SK-N-SH (cell line): ENCODE results near the gene GRM7. TPM values are rescaled to one million over a fixed set of nuclear protein-coding genes. Genes with fewer than 3 reads are reported as not detected.

Experiments
- CTCF ChIA-PET: fragments of 300-600, 350-600 bp; formaldehyde crosslinking; extraction: SDS; loops from one replicate; lab custom pipeline; 2021; lab: Yijun Ruan, JAX
- POLR2A ChIA-PET: fragments of 350-600 bp; sonication (Branson Sonifier 250); formaldehyde crosslinking; extraction: SDS; loops from one replicate; lab custom pipeline; 2020; ENCODE audit warnings: antibody characterized with exemption, inconsistent platforms; lab: Yijun Ruan, JAX
- DNase-seq: peaks from one replicate; pipeline ENCODE4 v3.0.0; 2012
- H2AFZ ChIP-seq: fragments of 200-600 bp; sonication (generic); 2 replicates; pipeline ENCODE4 v1.8.1; 2016; ENCODE audit warnings: antibody characterized with exemption, mild to moderate bottlenecking, low read depth
- H3F3A ChIP-seq: fragments of 200-600 bp; sonication (generic); replicated peaks from 2 replicates; pipeline ENCODE3; 2016; ENCODE audit warnings: antibody characterized with exemption, mild to moderate bottlenecking; ENCODE audit not compliant: insufficient read depth
- H3K27ac ChIP-seq, 2 experiments: fragments of 200-500 bp in 1 of 2; fragments of 200-600 bp in 1 of 2; sonication (Bioruptor generic) in 1 of 2; sonication (generic), shearing (Covaris generic) in 1 of 2; 2 replicates each; pipeline versions ENCODE4 v1.5.1 to v1.6.1; 2014 to 2016; ENCODE audit warnings: low read depth in 2 of 2, inconsistent platforms in 1 of 2, low read length in 1 of 2, mild to moderate bottlenecking in 1 of 2, mixed read lengths in 1 of 2
- H3K27me3 ChIP-seq: fragments of 200-600 bp; sonication (generic), shearing (Covaris generic); 2 replicates; pipeline ENCODE4 v1.6.1; 2016; ENCODE audit warnings: mixed run types; ENCODE audit not compliant: insufficient read depth
- H3K36me3 ChIP-seq, 2 experiments: fragments of 200-500 bp in 1 of 2; fragments of 200-600 bp in 1 of 2; sonication (Bioruptor generic) in 1 of 2; sonication (generic) in 1 of 2; replicated peaks in 1 of 2; 2 replicates each; pipeline versions ENCODE3 to v1.5.1; 2014 to 2016; ENCODE audit warnings: low read length in 1 of 2, mild to moderate bottlenecking in 1 of 2; ENCODE audit not compliant: insufficient read depth in 2 of 2, control insufficient read depth in 1 of 2
- H3K4me1 ChIP-seq, 2 experiments: fragments of 200-500 bp in 1 of 2; fragments of 200-600 bp in 1 of 2; sonication (Bioruptor generic) in 1 of 2; sonication (generic), shearing (Covaris generic) in 1 of 2; 2 replicates each; pipeline versions ENCODE4 v1.5.1 to v1.6.1; 2014 to 2016; ENCODE audit warnings: low read depth in 1 of 2, low read length in 1 of 2, mixed run types in 1 of 2; ENCODE audit not compliant: insufficient read depth in 2 of 2, control insufficient read depth in 1 of 2
- H3K4me2 ChIP-seq: fragments of 200-600 bp; sonication (generic), shearing (Covaris generic); 2 replicates; pipeline ENCODE4 v1.6.1; 2017; ENCODE audit warnings: mixed run types
- H3K4me3 ChIP-seq, 2 experiments: fragments of 200-500 bp in 1 of 2; fragments of 200-600 bp in 1 of 2; sonication (Bioruptor generic) in 1 of 2; sonication (generic), shearing (Covaris generic) in 1 of 2; 2 replicates each; pipeline versions ENCODE4 v1.5.1 to v1.8.1; 2014 to 2016; ENCODE audit warnings: low read depth in 2 of 2, inconsistent platforms in 1 of 2, low read length in 1 of 2, mild to moderate bottlenecking in 1 of 2, mixed read lengths in 1 of 2, moderate library complexity in 1 of 2
- H3K79me2 ChIP-seq: fragments of 200-600 bp; sonication (generic); 2 replicates; pipeline ENCODE4 v1.8.1; 2017; ENCODE audit warnings: mild to moderate bottlenecking; ENCODE audit not compliant: insufficient read depth
- H3K9ac ChIP-seq: fragments of 200-600 bp; sonication (generic); 2 replicates; pipeline ENCODE4 v1.6.1; 2017; ENCODE audit warnings: mixed run types
- H3K9me2 ChIP-seq: fragments of 200-600 bp; sonication (generic); 2 replicates; pipeline ENCODE4 v1.6.1; 2017; ENCODE audit warnings: mixed run types
- H3K9me3 ChIP-seq: fragments of 200-600 bp; sonication (generic); 2 replicates; pipeline ENCODE4 v1.6.1; 2017; ENCODE audit warnings: mixed run types, mild to moderate bottlenecking, moderate library complexity
- H4K20me1 ChIP-seq: fragments of 200-600 bp; sonication (generic); 2 replicates; pipeline ENCODE4 v1.6.1; 2017; ENCODE audit warnings: mild to moderate bottlenecking, mixed run types; ENCODE audit not compliant: insufficient read depth
- EP300 ChIP-seq, 2 experiments: IDR thresholded peaks; 2 replicates each; pipeline versions ENCODE4 v1.4.0 to v1.6.1; 2012; ENCODE audit warnings: borderline replicate concordance in 1 of 2, low read depth in 1 of 2, low read length in 1 of 2
- EZH2phosphoT487 ChIP-seq: fragments of 200-600 bp; sonication (generic); IDR thresholded peaks from 2 replicates; pipeline ENCODE4 v1.6.1; 2017; ENCODE audit warnings: low read depth, mixed run types, mild to moderate bottlenecking, antibody characterized with exemption, moderate library complexity, borderline replicate concordance
- FOSL2 ChIP-seq: IDR thresholded peaks from 2 replicates; pipeline ENCODE4 v1.4.0; 2012; ENCODE audit warnings: low read depth, mild to moderate bottlenecking, moderate library complexity, borderline replicate concordance
- FOXM1 ChIP-seq: IDR thresholded peaks from 2 replicates; pipeline ENCODE4 v1.4.0; 2012; ENCODE audit warnings: low read depth, mild to moderate bottlenecking
- GABPA ChIP-seq: IDR thresholded peaks from 2 replicates; pipeline ENCODE4 v1.4.0; 2012; ENCODE audit warnings: low read depth, mild to moderate bottlenecking
- JUND ChIP-seq: IDR thresholded peaks from 2 replicates; pipeline ENCODE4 v1.4.0; 2012
- MEF2A ChIP-seq: IDR thresholded peaks from 2 replicates; pipeline ENCODE4 v1.4.0; 2012; ENCODE audit warnings: low read depth, borderline replicate concordance
- NFIC ChIP-seq: IDR thresholded peaks from 2 replicates; pipeline ENCODE4 v1.4.0; 2012; ENCODE audit warnings: borderline replicate concordance
- NRF1 ChIP-seq: IDR thresholded peaks from 2 replicates; pipeline ENCODE4 v1.6.1; 2012; ENCODE audit warnings: low read depth, mild to moderate bottlenecking, low read length
- RCOR1 ChIP-seq: fragments of 150-350 bp; IDR thresholded peaks from 2 replicates; pipeline ENCODE4 v1.6.1; 2017; ENCODE audit warnings: antibody characterized with exemption, low read length
- RFX5 ChIP-seq: IDR thresholded peaks from 2 replicates; pipeline ENCODE4 v1.6.1; 2012; ENCODE audit warnings: mild to moderate bottlenecking, improper control_type of control experiment, low read length
- RXRA ChIP-seq: IDR thresholded peaks from 2 replicates; pipeline ENCODE4 v1.4.0; 2012; ENCODE audit warnings: low read depth, mild to moderate bottlenecking, borderline replicate concordance
- SIN3A ChIP-seq: IDR thresholded peaks from 2 replicates; pipeline ENCODE4 v1.6.1; 2012; ENCODE audit warnings: low read depth, mild to moderate bottlenecking, low read length, moderate library complexity, borderline replicate concordance
- SMC3 ChIP-seq: IDR thresholded peaks from 2 replicates; pipeline ENCODE4 v1.6.1; 2012; ENCODE audit warnings: low read depth, low read length, improper control_type of control experiment
- TCF12 ChIP-seq: IDR thresholded peaks from 2 replicates; pipeline ENCODE4 v1.4.0; 2012
- WGBS: methylation state at CpG from one replicate; pipeline ENCODE4 v1.1.6; 2017; ENCODE audit warnings: low lambda C conversion rate; 5-methylcytosine and 5-hydroxymethylcytosine counted together
- polyA plus RNA-seq, 3 experiments: library from polyadenylated mRNA; depleted of rRNA; stranded (reverse); fragments of >200 nt; gene quantifications; 2 replicates each; pipeline ENCODE4 v1.2.3, GENCODE V29; 2012
- TF ChIP-seq, protein P1 (sequence below): IDR thresholded peaks from 2 replicates; pipeline ENCODE4 v1.4.0; 2012; ENCODE audit warnings: low read depth, borderline replicate concordance
- TF ChIP-seq, protein P2 (sequence below): IDR thresholded peaks from 2 replicates; pipeline ENCODE4 v1.4.0; 2012; ENCODE audit warnings: low read depth
- TF ChIP-seq, protein P3 (sequence below): fragments of 150-350 bp; IDR thresholded peaks from 2 replicates; pipeline ENCODE4 v1.6.1; 2016; ENCODE audit warnings: mild to moderate bottlenecking, low read depth, low read length
- TF ChIP-seq, protein P4 (sequence below): IDR thresholded peaks from 2 replicates; pipeline ENCODE4; 2012
- TF ChIP-seq, protein P5 (sequence below): fragments of 200-600 bp; sonication (generic); IDR thresholded peaks from 2 replicates; pipeline ENCODE4 v1.6.1; 2017; ENCODE audit warnings: antibody characterized with exemption, mild to moderate bottlenecking, moderate library complexity
- TF ChIP-seq, protein P6 (sequence below): IDR thresholded peaks from 2 replicates; pipeline ENCODE4 v1.4.0; 2012; ENCODE audit warnings: low read depth, borderline replicate concordance

GRM7 gene
- polyA plus RNA-seq, 1 of the 3 experiments (the other 2 are of a cell fraction), result 0.03 TPM

DNA sequence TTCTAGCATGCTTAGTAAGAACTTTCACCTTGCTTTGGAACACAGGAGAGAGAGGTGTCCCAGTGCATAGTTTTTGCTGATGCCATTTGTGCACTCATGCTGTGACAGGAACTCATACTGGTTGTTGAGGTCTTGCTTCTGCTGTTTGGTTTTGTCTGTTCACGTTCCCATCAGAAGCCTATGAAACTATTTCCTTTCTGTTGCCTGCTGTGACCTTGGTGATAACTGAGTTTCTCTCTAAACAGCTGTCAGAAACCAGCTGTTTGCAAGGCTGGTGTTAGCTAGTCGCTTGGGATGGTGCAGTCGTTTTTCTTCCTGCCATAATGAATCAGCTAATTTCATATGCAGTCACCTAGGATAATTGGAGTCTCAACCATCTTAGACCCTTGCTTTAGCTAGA is 724.1 kb downstream of the GRM7 start:
- Histone ChIP-seq H3K4me1 (no peaks in the 10 kb centered on the region), H3K79me2 (no peaks in the 10 kb centered on the region), H3K9me3 (no peaks in the 10 kb centered on the region; the same call in 1 of the 2 replicates)
- TF ChIP-seq, protein P1, sequence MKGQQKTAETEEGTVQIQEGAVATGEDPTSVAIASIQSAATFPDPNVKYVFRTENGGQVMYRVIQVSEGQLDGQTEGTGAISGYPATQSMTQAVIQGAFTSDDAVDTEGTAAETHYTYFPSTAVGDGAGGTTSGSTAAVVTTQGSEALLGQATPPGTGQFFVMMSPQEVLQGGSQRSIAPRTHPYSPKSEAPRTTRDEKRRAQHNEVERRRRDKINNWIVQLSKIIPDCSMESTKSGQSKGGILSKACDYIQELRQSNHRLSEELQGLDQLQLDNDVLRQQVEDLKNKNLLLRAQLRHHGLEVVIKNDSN, result no peak
- TF ChIP-seq GABPA (no peak), SMC3 (no peak), NFIC (no peak), RCOR1 (no peak), NRF1 (no peak), TCF12 (no peak), RFX5 (no peak), JUND (no peak), FOSL2 (no peak), RXRA (no peak)
- TF ChIP-seq, protein P2, sequence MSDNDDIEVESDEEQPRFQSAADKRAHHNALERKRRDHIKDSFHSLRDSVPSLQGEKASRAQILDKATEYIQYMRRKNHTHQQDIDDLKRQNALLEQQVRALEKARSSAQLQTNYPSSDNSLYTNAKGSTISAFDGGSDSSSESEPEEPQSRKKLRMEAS, result no peak
- TF ChIP-seq, protein P3, sequence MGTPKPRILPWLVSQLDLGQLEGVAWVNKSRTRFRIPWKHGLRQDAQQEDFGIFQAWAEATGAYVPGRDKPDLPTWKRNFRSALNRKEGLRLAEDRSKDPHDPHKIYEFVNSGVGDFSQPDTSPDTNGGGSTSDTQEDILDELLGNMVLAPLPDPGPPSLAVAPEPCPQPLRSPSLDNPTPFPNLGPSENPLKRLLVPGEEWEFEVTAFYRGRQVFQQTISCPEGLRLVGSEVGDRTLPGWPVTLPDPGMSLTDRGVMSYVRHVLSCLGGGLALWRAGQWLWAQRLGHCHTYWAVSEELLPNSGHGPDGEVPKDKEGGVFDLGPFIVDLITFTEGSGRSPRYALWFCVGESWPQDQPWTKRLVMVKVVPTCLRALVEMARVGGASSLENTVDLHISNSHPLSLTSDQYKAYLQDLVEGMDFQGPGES, result no peak
- TF ChIP-seq, all 33 proteins: peak for 0
- Histone ChIP-seq H3K27ac (no peak overlapping the region), H3K27me3 (no peaks in the 10 kb centered on the region), H3K4me3 (no peak overlapping the region), H3K9ac (no peak overlapping the region), H4K20me1 (no peaks in the 10 kb centered on the region), H3K36me3 (no peaks in the 10 kb centered on the region), H3K4me2 (no peak overlapping the region), H2AFZ (no peak overlapping the region), H3F3A (no peaks in the 10 kb centered on the region), H3K9me2 (no peaks in the 10 kb centered on the region)
- WGBS, result 35% methylated on average over 3 of the region's 3 CpGs
- ChIA-PET POLR2A (no interaction called here), CTCF (no interaction called here)
- no peak for DNase-seq

DNA sequence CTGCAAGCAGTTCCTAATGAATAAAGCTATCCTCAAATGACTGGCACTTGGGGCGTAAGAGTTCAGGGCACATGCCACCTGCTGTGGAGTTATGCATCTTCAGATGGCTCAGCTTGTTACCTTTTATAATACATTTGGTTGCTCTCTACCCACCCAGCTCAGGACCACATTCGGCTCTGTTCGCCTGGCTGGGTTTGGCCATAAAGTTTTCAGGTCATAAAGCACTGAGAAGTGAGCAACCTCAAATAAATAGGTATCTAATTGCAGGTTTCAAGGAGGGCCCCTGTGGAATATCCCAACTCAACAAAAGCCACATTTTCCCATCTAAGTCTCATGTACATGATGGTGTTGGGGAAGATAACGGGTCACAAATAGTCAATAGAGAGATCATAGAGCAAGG is 727.3 kb downstream of the GRM7 start:
- Histone ChIP-seq H3K9me3 (no peaks in the 10 kb centered on the region; the same call in 1 of the 2 replicates), H3K27me3 (no peaks in the 10 kb centered on the region), H3K36me3 (no peaks in the 10 kb centered on the region), H3F3A (no peaks in the 10 kb centered on the region), H3K9me2 (no peaks in the 10 kb centered on the region), H3K27ac (no peak overlapping the region), H3K4me2 (no peak overlapping the region), H3K4me1 (no peaks in the 10 kb centered on the region), H3K4me3 (no peak overlapping the region), H4K20me1 (no peaks in the 10 kb centered on the region), H2AFZ (no peak overlapping the region), H3K9ac (no peak overlapping the region), H3K79me2 (no peaks in the 10 kb centered on the region)
- POLR2A ChIA-PET, result no interaction called here
- no peak for TF ChIP-seq RFX5
- TF ChIP-seq RCOR1, result no peak
- no peak for TF ChIP-seq EZH2phosphoT487
- no peak for TF ChIP-seq GABPA
- TF ChIP-seq, protein P4, sequence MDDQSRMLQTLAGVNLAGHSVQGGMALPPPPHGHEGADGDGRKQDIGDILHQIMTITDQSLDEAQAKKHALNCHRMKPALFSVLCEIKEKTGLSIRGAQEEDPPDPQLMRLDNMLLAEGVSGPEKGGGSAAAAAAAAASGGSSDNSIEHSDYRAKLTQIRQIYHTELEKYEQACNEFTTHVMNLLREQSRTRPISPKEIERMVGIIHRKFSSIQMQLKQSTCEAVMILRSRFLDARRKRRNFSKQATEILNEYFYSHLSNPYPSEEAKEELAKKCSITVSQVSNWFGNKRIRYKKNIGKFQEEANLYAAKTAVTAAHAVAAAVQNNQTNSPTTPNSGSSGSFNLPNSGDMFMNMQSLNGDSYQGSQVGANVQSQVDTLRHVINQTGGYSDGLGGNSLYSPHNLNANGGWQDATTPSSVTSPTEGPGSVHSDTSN, result no peak
- TF ChIP-seq, protein P5, sequence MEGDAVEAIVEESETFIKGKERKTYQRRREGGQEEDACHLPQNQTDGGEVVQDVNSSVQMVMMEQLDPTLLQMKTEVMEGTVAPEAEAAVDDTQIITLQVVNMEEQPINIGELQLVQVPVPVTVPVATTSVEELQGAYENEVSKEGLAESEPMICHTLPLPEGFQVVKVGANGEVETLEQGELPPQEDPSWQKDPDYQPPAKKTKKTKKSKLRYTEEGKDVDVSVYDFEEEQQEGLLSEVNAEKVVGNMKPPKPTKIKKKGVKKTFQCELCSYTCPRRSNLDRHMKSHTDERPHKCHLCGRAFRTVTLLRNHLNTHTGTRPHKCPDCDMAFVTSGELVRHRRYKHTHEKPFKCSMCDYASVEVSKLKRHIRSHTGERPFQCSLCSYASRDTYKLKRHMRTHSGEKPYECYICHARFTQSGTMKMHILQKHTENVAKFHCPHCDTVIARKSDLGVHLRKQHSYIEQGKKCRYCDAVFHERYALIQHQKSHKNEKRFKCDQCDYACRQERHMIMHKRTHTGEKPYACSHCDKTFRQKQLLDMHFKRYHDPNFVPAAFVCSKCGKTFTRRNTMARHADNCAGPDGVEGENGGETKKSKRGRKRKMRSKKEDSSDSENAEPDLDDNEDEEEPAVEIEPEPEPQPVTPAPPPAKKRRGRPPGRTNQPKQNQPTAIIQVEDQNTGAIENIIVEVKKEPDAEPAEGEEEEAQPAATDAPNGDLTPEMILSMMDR, result no peak
- TF ChIP-seq, protein P6, sequence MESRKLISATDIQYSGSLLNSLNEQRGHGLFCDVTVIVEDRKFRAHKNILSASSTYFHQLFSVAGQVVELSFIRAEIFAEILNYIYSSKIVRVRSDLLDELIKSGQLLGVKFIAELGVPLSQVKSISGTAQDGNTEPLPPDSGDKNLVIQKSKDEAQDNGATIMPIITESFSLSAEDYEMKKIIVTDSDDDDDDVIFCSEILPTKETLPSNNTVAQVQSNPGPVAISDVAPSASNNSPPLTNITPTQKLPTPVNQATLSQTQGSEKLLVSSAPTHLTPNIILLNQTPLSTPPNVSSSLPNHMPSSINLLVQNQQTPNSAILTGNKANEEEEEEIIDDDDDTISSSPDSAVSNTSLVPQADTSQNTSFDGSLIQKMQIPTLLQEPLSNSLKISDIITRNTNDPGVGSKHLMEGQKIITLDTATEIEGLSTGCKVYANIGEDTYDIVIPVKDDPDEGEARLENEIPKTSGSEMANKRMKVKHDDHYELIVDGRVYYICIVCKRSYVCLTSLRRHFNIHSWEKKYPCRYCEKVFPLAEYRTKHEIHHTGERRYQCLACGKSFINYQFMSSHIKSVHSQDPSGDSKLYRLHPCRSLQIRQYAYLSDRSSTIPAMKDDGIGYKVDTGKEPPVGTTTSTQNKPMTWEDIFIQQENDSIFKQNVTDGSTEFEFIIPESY, result no peak
- TF ChIP-seq SIN3A, result no peak
- TF ChIP-seq, protein P2, result no peak
- TF ChIP-seq SMC3, result no peak
- TF ChIP-seq EP300 (IDR thresholded peaks at IDR 0.05; ENCODE audit: borderline replicate concordance in 1 of 2, low read depth in 1 of 2, low read length in 1 of 2), result no peak
- no peak for TF ChIP-seq MEF2A
- TF ChIP-seq NFIC, result no peak
- TF ChIP-seq FOXM1, result no peak
- no peak for TF ChIP-seq JUND
- DNase-seq, result no peak
- CTCF ChIA-PET, result no interaction called here
- 28% methylated on average over 4 of the region's 4 CpGs for WGBS
